GM12878 (cell line): Measurements from ENCODE around the gene WBP1L. TPM values are rescaled to one million over a fixed set of nuclear protein-coding genes. Genes with fewer than 3 reads are reported as not detected.

Experiments
- ATAC-seq: fragments of 200-7000 bp; cut with Tn5 transposase; 3 replicates; pipeline ENCODE4 v1.9.1; 2020; ENCODE audit warnings: mild to moderate bottlenecking, moderate library complexity
- BruUV-seq: library from RNA; stranded (reverse); fragments of 400-500 nt; replicated peaks from 2 replicates; lab custom pipeline; 2021; lab: Mats Ljungman, UMichigan
- CTCF ChIA-PET: fragments of 300-600 bp; sonication (Branson Sonifier 250); formaldehyde crosslinking; extraction: SDS; loops from one replicate; lab custom pipeline; 2021; ENCODE audit warnings: inconsistent platforms; lab: Yijun Ruan, JAX
- POLR2A ChIA-PET: fragments of 350-600 bp; formaldehyde crosslinking; extraction: SDS; loops from one replicate; lab custom pipeline; 2021; ENCODE audit warnings: inconsistent platforms; lab: Charles Lee
- RAD21 ChIA-PET: fragments of 300-600 bp; sonication (Branson Sonifier 250); formaldehyde crosslinking; loops from one replicate; lab custom pipeline; 2023; ENCODE audit warnings: antibody characterized with exemption; ENCODE audit not compliant: unreplicated experiment; lab: Charles Lee
- SMC1A ChIA-PET: fragments of 300-600 bp; sonication (Branson Sonifier 250); formaldehyde crosslinking; loops from one replicate; lab custom pipeline; 2023; ENCODE audit not compliant: unreplicated experiment, uncharacterized antibody; lab: Charles Lee
- DNase-seq: peaks from one replicate; pipeline ENCODE4 v3.0.0-alpha.2; 2011; ENCODE audit warnings: low read depth, low spot score
- FAIRE-seq: peaks from 3 replicates; lab custom pipeline; 2011; peaks lifted over from hg19 to GRCh38; lab: Jason Lieb, UNC
- H2AFZ ChIP-seq: 2 replicates; pipeline ENCODE4 v1.6.0; 2011; ENCODE audit warnings: low read depth, low read length, control low read depth; ENCODE audit not compliant: control insufficient read depth
- H3K27ac ChIP-seq: 2 replicates; pipeline ENCODE4 v1.5.1; 2011; ENCODE audit warnings: control low read depth; ENCODE audit not compliant: control insufficient read depth, insufficient read depth
- H3K27me3 ChIP-seq, 2 experiments: replicated peaks in 1 of 2; 2 replicates each; pipeline versions ENCODE4 v1.6.0 to v1.6.1; 2011; ENCODE audit warnings: low read length in 1 of 2; ENCODE audit not compliant: control insufficient read depth in 2 of 2, insufficient read depth in 2 of 2
- H3K36me3 ChIP-seq, 2 experiments: 2 replicates each; pipeline ENCODE4 v1.5.1; 2011; ENCODE audit warnings: low read length in 1 of 2; ENCODE audit not compliant: control insufficient read depth in 2 of 2, insufficient read depth in 2 of 2
- H3K4me1 ChIP-seq: 2 replicates; pipeline ENCODE4 v1.6.1; 2011; ENCODE audit warnings: mild to moderate bottlenecking, low read length, moderate library complexity, mixed read lengths; ENCODE audit not compliant: control insufficient read depth, insufficient read depth
- H3K4me2 ChIP-seq: 2 replicates; pipeline ENCODE4 v1.6.0; 2011; ENCODE audit warnings: control low read depth; ENCODE audit not compliant: control insufficient read depth, insufficient read depth
- H3K4me3 ChIP-seq: fragments of 200-600 bp; sonication (generic); 2 replicates; pipeline ENCODE4 v1.5.1; 2016
- H3K79me2 ChIP-seq: 2 replicates; pipeline ENCODE4 v1.6.0; 2011; ENCODE audit warnings: low read length; ENCODE audit not compliant: control insufficient read depth, insufficient read depth
- H3K9ac ChIP-seq: 2 replicates; pipeline ENCODE4 v1.8.0; 2011; ENCODE audit warnings: low read length, control low read depth, mixed read lengths; ENCODE audit not compliant: control insufficient read depth, insufficient read depth
- H3K9me3 ChIP-seq: replicated peaks from 3 replicates; pipeline ENCODE4 v1.5.1; 2011; ENCODE audit warnings: mild to moderate bottlenecking, low read length; ENCODE audit not compliant: control insufficient read depth, insufficient read depth
- H4K20me1 ChIP-seq: 2 replicates; pipeline ENCODE4 v1.6.0; 2011; ENCODE audit not compliant: control insufficient read depth, insufficient read depth
- CEBPB ChIP-seq, 2 experiments: fragments of 150-350 bp in 1 of 2; IDR thresholded peaks; 2 replicates each; pipeline ENCODE4 v1.6.1; 2012 to 2014; ENCODE audit warnings: low read depth in 2 of 2, low read length in 2 of 2, borderline replicate concordance in 1 of 2, inconsistent platforms in 1 of 2
- CREB1 ChIP-seq: IDR thresholded peaks from 2 replicates; pipeline ENCODE4 v1.6.1; 2012; ENCODE audit warnings: low read depth, mild to moderate bottlenecking, inconsistent platforms
- HCFC1 ChIP-seq: fragments of 150-350 bp; IDR thresholded peaks from 2 replicates; pipeline ENCODE4 v1.6.1; 2014; ENCODE audit warnings: low read length
- NBN ChIP-seq: fragments of 450-650 bp; IDR thresholded peaks from 2 replicates; pipeline ENCODE4 v1.6.1; 2016
- NR2C1 ChIP-seq: fragments of 450-650 bp; IDR thresholded peaks from 2 replicates; pipeline ENCODE4 v1.6.1; 2017; ENCODE audit warnings: antibody characterized with exemption, mild to moderate bottlenecking, moderate library complexity
- PAX8 ChIP-seq: fragments of 450-650 bp; IDR thresholded peaks from 2 replicates; pipeline ENCODE4 v1.6.1; 2017; ENCODE audit warnings: mild to moderate bottlenecking, moderate library complexity
- POLR2AphosphoS5 ChIP-seq: IDR thresholded peaks from 2 replicates; pipeline ENCODE4 v1.6.1; 2011; ENCODE audit warnings: mild to moderate bottlenecking, low read length, inconsistent platforms
- STAT3 ChIP-seq: IDR thresholded peaks from 2 replicates; pipeline ENCODE4 v1.6.1; 2011; ENCODE audit warnings: low read depth, low read length, improper control_type of control experiment
- ZNF24 ChIP-seq: fragments of 450-650 bp; IDR thresholded peaks from 2 replicates; pipeline ENCODE4 v1.6.1; 2017; ENCODE audit warnings: antibody characterized with exemption, mild to moderate bottlenecking
- WGBS: methylation state at CpG from one replicate; pipeline ENCODE4 v1.1.6; 2016; ENCODE audit warnings: low lambda C conversion rate; ENCODE audit not compliant: insufficient replicate concordance, insufficient coverage; ENCODE audit errors: missing lambda C conversion rate; 5-methylcytosine and 5-hydroxymethylcytosine counted together
- in situ Hi-C: fragments of 300-500 bp; cut with MboI; formaldehyde crosslinking; loops from 9 replicates; pipeline ENCODE4 v1.14.3; 2018; ENCODE audit warnings: mixed read lengths
- intact Hi-C: fragments of 100-400 bp; cut with micrococcal nuclease; formaldehyde crosslinking; loops from one replicate; pipeline ENCODE4 v1.14.2; 2022; ENCODE audit not compliant: unreplicated experiment
- polyA plus RNA-seq, 11 experiments: library from polyadenylated mRNA; depleted of rRNA in 4 of 11; unstranded in 6 of 11; stranded (reverse) in 5 of 11; fragments of >200 nt; fragmentation: Nextera tagmentation in 4 of 11; fragmentation: Illumina TruSeq in 1 of 11; extraction: Ambion mirVana in 4 of 11; extraction: Trizol in 1 of 11; gene quantifications; 1 replicate in 1 of 11; 2 replicates in 10 of 11; pipeline versions ENCODE4 v1.2.1 to v1.2.3, GENCODE V29; 2011 to 2016; ENCODE audit warnings: inconsistent platforms in 2 of 11, missing spikeins in 2 of 11, low read depth in 1 of 11
- total RNA-seq, 4 experiments: library from RNA; depleted of rRNA in 3 of 4; stranded (reverse); fragments of >200 nt in 3 of 4; fragmentation: Illumina TruSeq in 1 of 4; extraction: Trizol in 1 of 4; gene quantifications; 2 replicates each; pipeline versions ENCODE4 v1.2.1 to v1.2.3, GENCODE V29; 2013 to 2021
- TF ChIP-seq, protein P1 (sequence below): fragments of 450-650 bp; formaldehyde crosslinking; IDR thresholded peaks from 2 replicates; pipeline ENCODE4 v1.5.0; 2022; ENCODE audit warnings: mild to moderate bottlenecking, missing genetic modification characterization
- TF ChIP-seq, protein P2 (sequence below): IDR thresholded peaks from 2 replicates; pipeline ENCODE4 v1.6.1; 2011; ENCODE audit warnings: low read depth, mild to moderate bottlenecking, low read length, moderate library complexity, borderline replicate concordance; ENCODE audit errors: extremely low read depth
- TF ChIP-seq, protein P3 (sequence below): IDR thresholded peaks from 2 replicates; pipeline ENCODE4 v1.6.1; 2012; ENCODE audit warnings: low read depth, low read length, improper control_type of control experiment

WBP1L gene
- total and polyA plus RNA-seq, 10 of the 15 experiments (the other 5 are each of a cell fraction or from before 2014, with no cell fraction given), result 3.7 to 18.8 (median 12.3) TPM

DNA sequence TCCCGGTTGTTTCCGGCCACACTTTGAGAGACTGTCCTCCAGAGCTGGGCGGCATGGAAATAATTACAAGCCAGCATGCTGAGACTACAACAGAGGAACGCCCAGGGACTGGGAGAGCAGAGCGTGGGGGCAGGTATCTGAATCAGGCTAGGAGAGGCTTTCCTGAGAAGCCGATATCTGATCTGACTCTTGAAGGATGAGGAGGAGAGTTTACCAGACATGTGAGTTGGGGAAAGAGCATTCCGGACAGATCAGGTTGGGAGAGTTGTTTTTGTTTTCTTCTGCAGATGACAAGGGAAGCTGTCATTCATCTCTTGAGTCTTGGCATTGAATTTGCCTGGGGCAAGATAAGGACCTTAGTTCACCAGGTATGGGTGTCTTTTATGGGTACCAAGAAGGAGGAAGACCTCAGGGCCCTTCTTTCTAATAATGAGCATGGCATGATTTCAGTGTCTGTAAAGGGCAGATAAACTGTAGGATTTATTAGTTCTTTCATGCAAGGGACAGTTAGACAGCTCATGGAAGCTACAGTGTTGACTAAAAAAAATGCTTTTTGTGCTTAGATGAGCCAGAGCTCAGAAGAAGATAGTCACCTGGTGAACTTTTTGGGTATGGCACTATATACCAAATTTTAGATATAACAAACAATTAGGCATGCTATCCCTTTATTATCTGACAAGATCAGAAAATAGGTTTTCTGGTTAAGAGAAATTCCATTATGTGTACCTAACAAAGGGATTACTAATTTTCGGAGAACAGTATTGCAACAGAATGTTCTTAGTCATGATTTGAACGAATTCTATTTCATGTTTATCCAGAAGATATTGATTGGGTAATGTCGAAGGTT lies 36.2 kb downstream of the WBP1L start:
- Histone ChIP-seq H3K4me3 (no peak overlapping the region), H3K27me3 (no peaks in the 10 kb centered on the region), H3K27ac (no peak overlapping the region), H3K9me3 (no peaks in the 10 kb centered on the region), H3K4me1 (no peaks in the 10 kb centered on the region), H4K20me1 (no peaks in the 10 kb centered on the region), H3K36me3 (peaks cover 0 to 6% of the 10 kb centered on the region in 2 experiments; a peak in 2 of 4 replicates), H3K9ac (no peak overlapping the region), H2AFZ (no peak overlapping the region), H3K79me2 (no peaks in the 10 kb centered on the region; the same call in none of the 2 replicates), H3K4me2 (no peak overlapping the region)
- ChIA-PET RAD21 (no interaction called here), POLR2A (no interaction called here), CTCF (interaction anchor here (1.1 kb wide), 1 partner anchor 10 kb away, joined by 3 read pairs; no protein-coding TSS in a partner anchor), SMC1A (interaction anchor here (1.4 kb wide), 1 partner anchor 26 kb away, joined by 4 read pairs; no protein-coding TSS in a partner anchor)
- intact Hi-C loops, result no loop called here
- FAIRE-seq, result no peak
- no peak for DNase-seq
- ATAC-seq, result no peak
- no peak for TF ChIP-seq STAT3
- no peak for TF ChIP-seq CREB1
- TF ChIP-seq, protein P1, sequence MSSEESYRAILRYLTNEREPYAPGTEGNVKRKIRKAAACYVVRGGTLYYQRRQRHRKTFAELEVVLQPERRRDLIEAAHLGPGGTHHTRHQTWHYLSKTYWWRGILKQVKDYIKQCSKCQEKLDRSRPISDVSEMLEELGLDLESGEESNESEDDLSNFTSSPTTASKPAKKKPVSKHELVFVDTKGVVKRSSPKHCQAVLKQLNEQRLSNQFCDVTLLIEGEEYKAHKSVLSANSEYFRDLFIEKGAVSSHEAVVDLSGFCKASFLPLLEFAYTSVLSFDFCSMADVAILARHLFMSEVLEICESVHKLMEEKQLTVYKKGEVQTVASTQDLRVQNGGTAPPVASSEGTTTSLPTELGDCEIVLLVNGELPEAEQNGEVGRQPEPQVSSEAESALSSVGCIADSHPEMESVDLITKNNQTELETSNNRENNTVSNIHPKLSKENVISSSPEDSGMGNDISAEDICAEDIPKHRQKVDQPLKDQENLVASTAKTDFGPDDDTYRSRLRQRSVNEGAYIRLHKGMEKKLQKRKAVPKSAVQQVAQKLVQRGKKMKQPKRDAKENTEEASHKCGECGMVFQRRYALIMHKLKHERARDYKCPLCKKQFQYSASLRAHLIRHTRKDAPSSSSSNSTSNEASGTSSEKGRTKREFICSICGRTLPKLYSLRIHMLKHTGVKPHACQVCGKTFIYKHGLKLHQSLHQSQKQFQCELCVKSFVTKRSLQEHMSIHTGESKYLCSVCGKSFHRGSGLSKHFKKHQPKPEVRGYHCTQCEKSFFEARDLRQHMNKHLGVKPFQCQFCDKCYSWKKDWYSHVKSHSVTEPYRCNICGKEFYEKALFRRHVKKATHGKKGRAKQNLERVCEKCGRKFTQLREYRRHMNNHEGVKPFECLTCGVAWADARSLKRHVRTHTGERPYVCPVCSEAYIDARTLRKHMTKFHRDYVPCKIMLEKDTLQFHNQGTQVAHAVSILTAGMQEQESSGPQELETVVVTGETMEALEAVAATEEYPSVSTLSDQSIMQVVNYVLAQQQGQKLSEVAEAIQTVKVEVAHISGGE, result no peak
- TF ChIP-seq, protein P2, sequence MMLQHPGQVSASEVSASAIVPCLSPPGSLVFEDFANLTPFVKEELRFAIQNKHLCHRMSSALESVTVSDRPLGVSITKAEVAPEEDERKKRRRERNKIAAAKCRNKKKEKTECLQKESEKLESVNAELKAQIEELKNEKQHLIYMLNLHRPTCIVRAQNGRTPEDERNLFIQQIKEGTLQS, result no peak
- TF ChIP-seq CEBPB (IDR thresholded peaks at IDR 0.05; ENCODE audit: borderline replicate concordance in 1 of 2, low read depth in 2 of 2, low read length in 2 of 2), result no peak
- TF ChIP-seq ZNF24, result no peak
- TF ChIP-seq, protein P3, sequence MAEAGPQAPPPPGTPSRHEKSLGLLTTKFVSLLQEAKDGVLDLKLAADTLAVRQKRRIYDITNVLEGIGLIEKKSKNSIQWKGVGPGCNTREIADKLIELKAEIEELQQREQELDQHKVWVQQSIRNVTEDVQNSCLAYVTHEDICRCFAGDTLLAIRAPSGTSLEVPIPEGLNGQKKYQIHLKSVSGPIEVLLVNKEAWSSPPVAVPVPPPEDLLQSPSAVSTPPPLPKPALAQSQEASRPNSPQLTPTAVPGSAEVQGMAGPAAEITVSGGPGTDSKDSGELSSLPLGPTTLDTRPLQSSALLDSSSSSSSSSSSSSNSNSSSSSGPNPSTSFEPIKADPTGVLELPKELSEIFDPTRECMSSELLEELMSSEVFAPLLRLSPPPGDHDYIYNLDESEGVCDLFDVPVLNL, result no peak
- no peak for TF ChIP-seq NBN
- no peak for TF ChIP-seq PAX8
- TF ChIP-seq POLR2AphosphoS5, result no peak
- TF ChIP-seq HCFC1, result no peak
- no peak for TF ChIP-seq NR2C1
- BruUV-seq, result no TSS peak
- 92% methylated on average over 10 of the region's 10 CpGs for WGBS
- in situ Hi-C loops, result no loop called here
